ENCODE measurements around the gene SDK1.

The SDK1 gene

DNA sequence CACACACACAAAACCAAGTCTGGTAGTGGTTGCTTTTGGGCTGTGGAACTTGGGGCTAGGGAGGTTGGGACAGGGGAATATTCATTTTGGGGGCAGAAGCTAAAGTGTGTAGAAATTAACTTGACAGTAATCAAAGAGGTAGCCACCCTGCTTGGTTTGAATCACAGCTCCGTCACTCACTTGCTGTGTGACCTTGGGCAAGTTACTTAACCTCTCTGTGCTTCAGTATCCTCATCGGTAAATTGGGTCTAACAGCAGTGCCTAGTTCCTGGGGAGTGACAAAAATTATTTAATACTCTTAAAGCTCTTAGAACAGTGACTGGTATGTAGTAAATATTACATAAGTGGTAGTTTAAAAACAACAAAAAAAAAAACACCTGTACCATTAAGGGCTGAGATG, 489.8 kb downstream of the SDK1 start:
- DNase-seq (ENCODE audit: low read depth): no peak
- H3K4me3 ChIP-seq (ENCODE audit: low read depth, low read length): no peak overlapping the region
- TF ChIP-seq, protein P1, sequence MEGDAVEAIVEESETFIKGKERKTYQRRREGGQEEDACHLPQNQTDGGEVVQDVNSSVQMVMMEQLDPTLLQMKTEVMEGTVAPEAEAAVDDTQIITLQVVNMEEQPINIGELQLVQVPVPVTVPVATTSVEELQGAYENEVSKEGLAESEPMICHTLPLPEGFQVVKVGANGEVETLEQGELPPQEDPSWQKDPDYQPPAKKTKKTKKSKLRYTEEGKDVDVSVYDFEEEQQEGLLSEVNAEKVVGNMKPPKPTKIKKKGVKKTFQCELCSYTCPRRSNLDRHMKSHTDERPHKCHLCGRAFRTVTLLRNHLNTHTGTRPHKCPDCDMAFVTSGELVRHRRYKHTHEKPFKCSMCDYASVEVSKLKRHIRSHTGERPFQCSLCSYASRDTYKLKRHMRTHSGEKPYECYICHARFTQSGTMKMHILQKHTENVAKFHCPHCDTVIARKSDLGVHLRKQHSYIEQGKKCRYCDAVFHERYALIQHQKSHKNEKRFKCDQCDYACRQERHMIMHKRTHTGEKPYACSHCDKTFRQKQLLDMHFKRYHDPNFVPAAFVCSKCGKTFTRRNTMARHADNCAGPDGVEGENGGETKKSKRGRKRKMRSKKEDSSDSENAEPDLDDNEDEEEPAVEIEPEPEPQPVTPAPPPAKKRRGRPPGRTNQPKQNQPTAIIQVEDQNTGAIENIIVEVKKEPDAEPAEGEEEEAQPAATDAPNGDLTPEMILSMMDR (IDR thresholded peaks at IDR 0.05; ENCODE audit: low read depth, low read length, missing control alignments): no peak

DNA sequence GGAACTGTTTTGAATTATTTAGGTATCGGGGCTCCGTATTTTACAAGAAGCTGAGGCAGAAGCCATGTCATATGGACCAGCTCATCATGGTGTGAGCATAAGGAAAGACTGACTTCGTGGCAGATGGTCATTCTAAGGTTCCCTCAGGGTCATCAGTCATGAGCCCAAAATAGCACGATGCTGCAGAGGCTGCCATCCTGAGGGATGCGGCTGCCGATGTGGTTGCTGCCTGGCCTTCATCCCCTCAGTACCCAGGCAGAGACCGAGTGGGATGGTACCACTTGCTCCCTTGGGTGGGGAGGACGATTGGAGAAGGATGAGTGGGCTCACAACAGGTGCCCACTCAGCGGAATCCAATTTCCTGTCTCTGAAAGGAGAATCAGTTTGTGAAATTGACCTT, 490.3 kb downstream of the SDK1 start:
- TF ChIP-seq, protein P1 (IDR thresholded peaks at IDR 0.05; ENCODE audit: low read depth, low read length, missing control alignments): no peak
- H3K4me3 ChIP-seq (ENCODE audit: low read depth, low read length): no peak overlapping the region
- DNase-seq (ENCODE audit: low read depth): no peak

DNA sequence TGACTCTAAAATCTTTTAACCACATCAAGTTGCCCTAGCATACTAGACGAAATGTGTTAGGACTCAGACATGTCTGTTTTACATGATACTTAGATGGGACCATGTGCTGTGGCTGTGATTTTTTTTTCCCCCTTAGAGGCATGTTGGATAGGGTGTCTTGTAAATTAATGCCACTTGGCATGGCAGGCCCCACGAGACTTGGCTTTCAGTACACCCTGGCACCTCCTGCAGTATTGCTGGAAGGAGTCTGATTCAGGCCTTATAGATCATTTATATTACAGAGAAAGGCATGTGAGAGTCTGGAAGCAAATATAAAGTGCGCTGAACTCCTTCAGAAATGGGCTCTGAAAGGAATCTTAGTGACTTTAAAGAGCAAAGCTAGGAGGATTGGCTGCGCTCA, 494.1 kb downstream of the SDK1 start:
- DNase-seq (ENCODE audit: low read depth): no peak
- H3K4me3 ChIP-seq (ENCODE audit: low read depth, low read length): no peak overlapping the region
- TF ChIP-seq, protein P1 (IDR thresholded peaks at IDR 0.05; ENCODE audit: low read depth, low read length, missing control alignments): no peak

DNA sequence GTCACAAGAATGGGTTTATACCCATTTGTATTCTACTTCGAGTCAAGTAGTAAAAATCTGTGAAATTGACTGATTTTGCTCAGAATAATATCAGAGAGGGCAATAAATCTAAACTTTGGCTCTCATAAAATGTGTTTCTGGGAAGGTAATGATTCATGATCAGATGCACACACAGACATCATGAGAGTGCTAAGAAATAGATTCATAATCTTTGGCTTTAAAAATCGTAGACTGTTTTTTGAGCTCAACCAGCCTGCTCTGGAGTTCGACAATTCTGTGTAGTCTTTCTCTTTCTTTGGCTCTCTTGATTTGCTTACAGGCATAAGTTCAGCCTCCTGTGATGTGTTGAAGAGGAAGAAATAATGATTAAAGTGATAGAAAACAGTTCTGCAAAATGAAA, 494.7 kb downstream of the SDK1 start:
- no peak overlapping the region for H3K4me3 ChIP-seq (ENCODE audit: low read depth, low read length)
- TF ChIP-seq, protein P1 (IDR thresholded peaks at IDR 0.05; ENCODE audit: low read depth, low read length, missing control alignments): no peak
- DNase-seq (ENCODE audit: low read depth): no peak

DNA sequence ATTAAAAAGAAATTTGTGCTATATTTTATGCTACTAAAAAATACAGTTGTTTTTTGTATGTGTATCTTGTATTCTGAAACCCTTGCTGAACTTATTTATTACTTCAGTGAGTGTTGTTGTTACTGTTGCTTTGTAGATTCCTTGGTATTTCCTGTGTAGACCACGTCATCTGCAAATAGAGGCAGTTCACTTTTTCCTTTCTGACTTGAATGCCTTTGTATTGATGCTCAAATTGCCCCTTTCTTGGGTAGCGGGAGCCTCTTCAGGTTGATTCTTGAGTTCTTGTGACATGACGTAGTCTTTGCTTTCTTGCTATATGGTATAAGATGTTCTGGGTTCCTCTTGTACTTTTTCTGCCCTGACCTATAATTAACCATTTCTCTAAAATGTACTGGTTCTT, 504.1 kb downstream of the SDK1 start:
- H3K4me3 ChIP-seq (ENCODE audit: low read depth, low read length): no peak overlapping the region
- TF ChIP-seq, protein P1 (IDR thresholded peaks at IDR 0.05; ENCODE audit: low read depth, low read length, missing control alignments): no peak
- DNase-seq (ENCODE audit: low read depth): no peak

DNA sequence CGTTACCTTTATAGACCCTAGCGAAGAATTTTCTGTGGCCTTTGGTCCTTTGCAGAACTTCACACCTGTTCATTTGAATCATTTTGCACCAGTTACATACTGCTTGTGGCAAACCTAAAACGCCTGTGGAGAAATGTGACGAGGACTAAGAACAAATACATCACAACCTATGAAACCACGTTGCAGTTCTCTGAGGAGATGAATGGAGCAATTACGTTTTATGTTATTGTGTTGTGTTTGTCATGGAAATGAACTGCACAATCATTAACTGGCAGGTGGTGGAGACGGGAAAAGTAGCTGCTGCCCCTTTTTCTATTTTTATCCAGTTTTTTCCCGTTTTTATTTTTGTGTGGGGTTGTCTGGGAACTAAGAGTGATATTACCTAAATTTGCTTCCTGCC, 505.5 kb downstream of the SDK1 start:
- no peak for DNase-seq (ENCODE audit: low read depth)
- TF ChIP-seq, protein P1 (IDR thresholded peaks at IDR 0.05; ENCODE audit: low read depth, low read length, missing control alignments): no peak
- no peak overlapping the region for H3K4me3 ChIP-seq (ENCODE audit: low read depth, low read length)

DNA sequence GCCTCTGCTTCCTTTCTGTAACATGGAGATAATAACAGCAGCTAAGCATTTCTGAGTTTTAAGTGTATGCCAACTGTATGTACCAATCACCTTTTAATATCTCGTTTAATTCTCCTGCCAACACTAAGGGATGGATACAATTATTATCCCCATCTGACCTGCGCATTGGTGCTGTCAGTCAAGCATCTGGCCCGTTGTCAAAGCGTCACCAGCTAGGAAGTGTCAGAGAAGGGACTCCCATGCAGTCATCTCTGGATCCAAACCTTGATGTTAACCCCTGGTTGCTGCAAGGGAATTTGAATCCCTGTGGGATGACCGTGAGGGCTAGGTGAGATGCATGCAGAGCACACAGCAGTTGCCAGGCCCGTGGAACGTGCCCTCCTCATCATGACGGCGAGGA, 506.8 kb downstream of the SDK1 start:
- H3K4me3 ChIP-seq (ENCODE audit: low read depth, low read length): no peak overlapping the region
- TF ChIP-seq, protein P1 (IDR thresholded peaks at IDR 0.05; ENCODE audit: low read depth, low read length, missing control alignments): no peak
- DNase-seq (ENCODE audit: low read depth): no peak
